CD14-positive monocyte (primary cell): ENCODE results near the gene OR10J5. TPM values are rescaled to one million over a fixed set of nuclear protein-coding genes. Genes with fewer than 3 reads are reported as not detected.

Source experiments
- DNase-seq, 3 donors: peaks; one replicate each; pipeline ENCODE4 v3.0.0-alpha.2; 2011 to 2022
- H2AFZ ChIP-seq: 2 replicates; pipeline ENCODE4 v1.6.0; 2012; ENCODE audit warnings: mild to moderate bottlenecking, low read depth, low read length, inconsistent platforms; ENCODE audit not compliant: insufficient read depth, poor library complexity, severe bottlenecking
- H3K27ac ChIP-seq, 2 donors: 1 replicate in 1 of 2; 2 replicates in 1 of 2; pipeline ENCODE4 v1.5.1; 2012 to 2013; ENCODE audit warnings: low read length in 2 of 2, control low read depth in 1 of 2, inconsistent platforms in 1 of 2, low read depth in 1 of 2, mild to moderate bottlenecking in 1 of 2
- H3K27me3 ChIP-seq, 2 donors: one replicate each; pipeline versions ENCODE4 v1.6.0 to v1.6.1; 2011 to 2013; ENCODE audit warnings: low read length in 2 of 2; ENCODE audit not compliant: control insufficient read depth in 2 of 2, insufficient read depth in 2 of 2
- H3K36me3 ChIP-seq, 2 donors: replicated peaks in 1 of 2; 1 replicate in 1 of 2; 2 replicates in 1 of 2; pipeline versions ENCODE4 v1.5.1 to v1.6.1; 2012 to 2013; ENCODE audit warnings: low read length in 2 of 2, control low read depth in 1 of 2, inconsistent platforms in 1 of 2, mild to moderate bottlenecking in 1 of 2; ENCODE audit not compliant: insufficient read depth in 2 of 2, control insufficient read depth in 1 of 2
- H3K4me1 ChIP-seq, 2 donors: 1 replicate in 1 of 2; 2 replicates in 1 of 2; pipeline versions ENCODE4 v1.5.1 to v1.6.1; 2012 to 2013; ENCODE audit warnings: low read length in 2 of 2, control low read depth in 1 of 2, inconsistent platforms in 1 of 2, mild to moderate bottlenecking in 1 of 2, moderate library complexity in 1 of 2; ENCODE audit not compliant: insufficient read depth in 2 of 2, control insufficient read depth in 1 of 2
- H3K4me2 ChIP-seq: replicated peaks from 2 replicates; pipeline ENCODE3; 2012; ENCODE audit warnings: low read length, moderate library complexity, mild to moderate bottlenecking; ENCODE audit not compliant: poor library complexity, severe bottlenecking; ENCODE audit errors: extremely low read depth
- H3K4me3 ChIP-seq, 3 experiments: fragments of 200-600 bp in 1 of 3; sonication (generic) in 1 of 3; replicated peaks in 1 of 3; 1 replicate in 2 of 3; 2 replicates in 1 of 3; pipeline ENCODE4 v1.5.1; 2011 to 2013; ENCODE audit warnings: low read length in 3 of 3, mild to moderate bottlenecking in 3 of 3, control low read depth in 2 of 3, low read depth in 2 of 3, inconsistent platforms in 1 of 3, moderate library complexity in 1 of 3
- H3K79me2 ChIP-seq: 2 replicates; pipeline ENCODE4 v1.6.0; 2012; ENCODE audit warnings: mild to moderate bottlenecking, control low read depth, inconsistent platforms, low read length, moderate library complexity; ENCODE audit not compliant: insufficient read depth
- H3K9ac ChIP-seq: 2 replicates; pipeline ENCODE4 v1.6.0; 2017; ENCODE audit warnings: low read length, mild to moderate bottlenecking; ENCODE audit not compliant: insufficient read depth, poor library complexity, severe bottlenecking
- H3K9me3 ChIP-seq, 2 donors: replicated peaks in 1 of 2; 1 replicate in 1 of 2; 2 replicates in 1 of 2; pipeline versions ENCODE4 v1.5.1 to v1.6.1; 2012 to 2013; ENCODE audit warnings: low read length in 2 of 2, control low read depth in 1 of 2; ENCODE audit not compliant: control insufficient read depth in 1 of 2, insufficient read depth in 1 of 2
- H4K20me1 ChIP-seq: 2 replicates; pipeline ENCODE4 v1.6.0; 2012; ENCODE audit warnings: mild to moderate bottlenecking, low read length, control low read depth, moderate library complexity; ENCODE audit not compliant: insufficient read depth
- H3K27ac Mint-ChIP-seq, 7 donors: one replicate each; pipeline ENCODE4 v1.8.0; 2020; ENCODE audit warnings: mild to moderate bottlenecking in 7 of 7, mixed read lengths in 7 of 7, moderate library complexity in 6 of 7, inconsistent platforms in 2 of 7
- H3K27me3 Mint-ChIP-seq, 3 donors: one replicate each; pipeline ENCODE4 v1.8.0; 2021 to 2022; ENCODE audit warnings: low read depth in 3 of 3, mild to moderate bottlenecking in 3 of 3, mixed read lengths in 3 of 3, moderate library complexity in 3 of 3, inconsistent platforms in 1 of 3
- H3K36me3 Mint-ChIP-seq, 2 donors: one replicate each; pipeline ENCODE4 v1.8.0; 2020; ENCODE audit warnings: mixed read lengths in 2 of 2, inconsistent platforms in 1 of 2, mild to moderate bottlenecking in 1 of 2
- H3K4me1 Mint-ChIP-seq: one replicate; pipeline ENCODE4 v1.8.0; 2020; ENCODE audit warnings: mild to moderate bottlenecking, mixed read lengths
- H3K4me3 Mint-ChIP-seq, 2 donors: one replicate each; pipeline ENCODE4 v1.8.0; 2020; ENCODE audit warnings: mild to moderate bottlenecking in 2 of 2, mixed read lengths in 2 of 2, moderate library complexity in 1 of 2
- H3K9me3 Mint-ChIP-seq, 7 donors: one replicate each; pipeline ENCODE4 v1.8.0; 2020 to 2022; ENCODE audit warnings: mixed read lengths in 7 of 7, mild to moderate bottlenecking in 6 of 7, moderate library complexity in 6 of 7, inconsistent platforms in 2 of 7
- CTCF ChIP-seq: fragments of 200-600 bp; IDR thresholded peaks from one replicate; pipeline ENCODE4 v1.8.0; 2022; ENCODE audit warnings: antibody characterized with exemption, mild to moderate bottlenecking
- WGBS: methylation state at CpG from one replicate; pipeline ENCODE4 v1.1.5; 2013; ENCODE audit warnings: missing lambda C conversion rate; ENCODE audit not compliant: insufficient coverage; 5-methylcytosine and 5-hydroxymethylcytosine counted together
- intact Hi-C, 2 donors: fragments of 100-400 bp; cut with micrococcal nuclease; formaldehyde crosslinking; loops; one replicate each; pipeline versions ENCODE4 v1.15.0 to v1.15.1; 2023
- polyA plus RNA-seq, 3 donors: library from polyadenylated mRNA; depleted of rRNA in 1 of 3; unstranded in 2 of 3; stranded (reverse) in 1 of 3; fragments of 300-500 nt in 2 of 3; fragments of >200 nt in 1 of 3; fragmentation: Illumina TruSeq in 2 of 3; gene quantifications; 1 replicate in 2 of 3; 2 replicates in 1 of 3; pipeline ENCODE4 v1.2.3, GENCODE V29; 2012 to 2021

Gene OR10J5
- polyA plus RNA-seq, 3 donors = not detected

- peaks cover 0 to 2% (median 0%) of the 10 kb centered on the region in 3 donors for H3K27me3 Mint-ChIP-seq
- no peak overlapping the region for H3K4me3 Mint-ChIP-seq
These were observed 41.6 kb upstream of the OR10J5 start for GRCh38 chr1:159577446-159577845.

GRCh38 chr1:159562680-159563079 lies 26.9 kb upstream of the OR10J5 start:
- H3K27ac Mint-ChIP-seq = no peak overlapping the region
- no peak overlapping the region for H3K27ac ChIP-seq
- H3K36me3 Mint-ChIP-seq = no peaks in the 10 kb centered on the region
- H3K9me3 Mint-ChIP-seq = peaks cover 0 to 18% (median 8%) of the 10 kb centered on the region in 7 donors
- WGBS = no CpG with 5 or more reads among the region's 1 CpG
- H3K9me3 ChIP-seq = no peaks in the 10 kb centered on the region
- no peaks in the 10 kb centered on the region for H3K4me1 ChIP-seq
- H3K4me3 Mint-ChIP-seq = no peak overlapping the region
- no peaks in the 10 kb centered on the region for H3K36me3 ChIP-seq
- no peaks in the 10 kb centered on the region for H3K79me2 ChIP-seq
- peaks cover 4% of the 10 kb centered on the region for H3K4me1 Mint-ChIP-seq
- no peak overlapping the region for H3K4me2 ChIP-seq
- no peak overlapping the region for H3K9ac ChIP-seq
- no peak for TF ChIP-seq CTCF
- no peaks in the 10 kb centered on the region for H4K20me1 ChIP-seq
- no peak overlapping the region for H3K4me3 ChIP-seq
- no peak overlapping the region for H2AFZ ChIP-seq
- H3K27me3 ChIP-seq = no peaks in the 10 kb centered on the region
- no peaks in the 10 kb centered on the region for H3K27me3 Mint-ChIP-seq
- DNase-seq = no peak
- intact Hi-C loops = no loop called here

More at GRCh38 chr1:159577446-159577845, 41.6 kb upstream of the OR10J5 start:
- no peak for TF ChIP-seq CTCF
- Mint-ChIP-seq H3K4me1 (no peaks in the 10 kb centered on the region), H3K27ac (no peak overlapping the region), H3K9me3 (peaks cover 5 to 20% (median 14%) of the 10 kb centered on the region in 7 donors), H3K36me3 (no peaks in the 10 kb centered on the region)
- no peaks in the 10 kb centered on the region for H3K79me2 ChIP-seq
- no peak overlapping the region for H3K4me3 ChIP-seq
- H3K9me3 ChIP-seq = peaks cover 0 to 3% of the 10 kb centered on the region in 2 donors
- H2AFZ ChIP-seq = no peak overlapping the region
- intact Hi-C loops = no loop called here
- no peaks in the 10 kb centered on the region for H3K36me3 ChIP-seq
- DNase-seq = no peak
- no CpG with 5 or more reads among the region's 3 CpGs for WGBS
- no peak overlapping the region for H3K9ac ChIP-seq
- no peaks in the 10 kb centered on the region for H4K20me1 ChIP-seq
- H3K4me1 ChIP-seq = no peaks in the 10 kb centered on the region
- no peak overlapping the region for H3K4me2 ChIP-seq
- H3K27me3 ChIP-seq = no peaks in the 10 kb centered on the region
- H3K27ac ChIP-seq = no peak overlapping the region
